Liver (tissue), 9 donors: Measurements from ENCODE around the gene ZNF749. TPM values are rescaled to one million over a fixed set of nuclear protein-coding genes. Genes with fewer than 3 reads are reported as not detected.

Experiments
- DNase-seq: peaks from one replicate; pipeline ENCODE4 v3.0.0-alpha.2; 2017; ENCODE audit warnings: low spot score
- H3K27ac ChIP-seq, 2 donors: one replicate each; pipeline ENCODE4 v1.7.0; 2013; ENCODE audit warnings: inconsistent platforms in 2 of 2, low read length in 2 of 2, control low read depth in 1 of 2, low read depth in 1 of 2, mild to moderate bottlenecking in 1 of 2
- H3K27me3 ChIP-seq, 4 donors: one replicate each; pipeline versions ENCODE4 v1.6.1 to v1.7.0; 2013; ENCODE audit warnings: low read length in 3 of 4, inconsistent platforms in 1 of 4, mild to moderate bottlenecking in 1 of 4, moderate library complexity in 1 of 4; ENCODE audit not compliant: control insufficient read depth in 4 of 4, insufficient read depth in 4 of 4
- H3K36me3 ChIP-seq, 4 donors: one replicate each; pipeline versions ENCODE4 v1.6.1 to v1.7.0; 2013; ENCODE audit warnings: low read length in 3 of 4, mild to moderate bottlenecking in 3 of 4, low read depth in 1 of 4, moderate library complexity in 1 of 4; ENCODE audit not compliant: control insufficient read depth in 4 of 4, insufficient read depth in 3 of 4
- H3K4me1 ChIP-seq, 4 donors: one replicate each; pipeline versions ENCODE4 v1.6.1 to v1.7.0; 2013; ENCODE audit warnings: low read length in 3 of 4, mild to moderate bottlenecking in 3 of 4, moderate library complexity in 1 of 4; ENCODE audit not compliant: control insufficient read depth in 4 of 4, insufficient read depth in 4 of 4
- H3K4me3 ChIP-seq, 3 donors: one replicate each; pipeline versions ENCODE4 v1.6.1 to v1.7.0; 2013; ENCODE audit warnings: low read length in 3 of 3, control low read depth in 1 of 3, low read depth in 1 of 3, mild to moderate bottlenecking in 1 of 3
- H3K9ac ChIP-seq, 2 donors: one replicate each; pipeline ENCODE4 v1.7.0; 2013; ENCODE audit warnings: low read length in 2 of 2, mild to moderate bottlenecking in 2 of 2, moderate library complexity in 2 of 2, control low read depth in 1 of 2, low read depth in 1 of 2
- H3K9me3 ChIP-seq, 4 donors: one replicate each; pipeline versions ENCODE4 v1.6.1 to v1.7.0; 2013; ENCODE audit warnings: low read length in 3 of 4; ENCODE audit not compliant: control insufficient read depth in 4 of 4
- EGR1 ChIP-seq, 2 donors: IDR thresholded peaks; 2 replicates each; pipeline ENCODE4 v1.6.1; 2016 to 2018; ENCODE audit warnings: antibody characterized with exemption in 2 of 2, low read depth in 2 of 2
- FOXA1 ChIP-seq: IDR thresholded peaks from 2 replicates; pipeline ENCODE4 v1.6.1; 2016; ENCODE audit warnings: antibody characterized with exemption
- FOXA2 ChIP-seq: IDR thresholded peaks from 2 replicates; pipeline ENCODE4 v1.6.1; 2016; ENCODE audit warnings: antibody characterized with exemption
- GABPA ChIP-seq, 2 donors: IDR thresholded peaks in 1 of 2; conservative IDR thresholded peaks in 1 of 2; 2 replicates each; pipeline ENCODE4 v1.6.1; 2016; ENCODE audit warnings: antibody characterized with exemption in 2 of 2, mild to moderate bottlenecking in 1 of 2, moderate library complexity in 1 of 2
- HNF4A ChIP-seq, 2 donors: conservative IDR thresholded peaks; 2 replicates each; pipeline ENCODE4 v1.6.1; 2016; ENCODE audit warnings: antibody characterized with exemption in 2 of 2, mild to moderate bottlenecking in 2 of 2
- HNF4G ChIP-seq: IDR thresholded peaks from 2 replicates; pipeline ENCODE4 v1.6.1; 2016; ENCODE audit warnings: antibody characterized with exemption
- JUND ChIP-seq, 2 donors: IDR thresholded peaks; 2 replicates each; pipeline ENCODE4 v1.6.1; 2016; ENCODE audit warnings: antibody characterized with exemption in 2 of 2
- NR2F2 ChIP-seq: IDR thresholded peaks from 2 replicates; pipeline ENCODE4 v1.6.1; 2016; ENCODE audit warnings: antibody characterized with exemption
- RAD21 ChIP-seq, 2 donors: IDR thresholded peaks; 2 replicates each; pipeline ENCODE4 v1.6.1; 2016; ENCODE audit warnings: antibody characterized with exemption in 2 of 2, mild to moderate bottlenecking in 2 of 2
- REST ChIP-seq: IDR thresholded peaks from 2 replicates; pipeline ENCODE4 v1.6.1; 2016; ENCODE audit warnings: antibody characterized with exemption, mild to moderate bottlenecking
- RXRA ChIP-seq, 2 donors: IDR thresholded peaks; 2 replicates each; pipeline ENCODE4 v1.6.1; 2017 to 2018; ENCODE audit warnings: antibody characterized with exemption in 2 of 2, mild to moderate bottlenecking in 1 of 2
- SP1 ChIP-seq: IDR thresholded peaks from 2 replicates; pipeline ENCODE4 v1.6.1; 2018; ENCODE audit warnings: antibody characterized with exemption, mild to moderate bottlenecking
- TAF1 ChIP-seq: conservative IDR thresholded peaks from 2 replicates; pipeline ENCODE4 v1.6.1; 2016; ENCODE audit warnings: antibody characterized with exemption, mild to moderate bottlenecking
- YY1 ChIP-seq: IDR thresholded peaks from 2 replicates; pipeline ENCODE4 v1.6.1; 2016; ENCODE audit warnings: antibody characterized with exemption, mild to moderate bottlenecking
- ZBTB33 ChIP-seq: IDR thresholded peaks from 2 replicates; pipeline ENCODE4 v1.6.1; 2016; ENCODE audit warnings: antibody characterized with exemption
- WGBS: extraction: QIAGEN DNeasy Blood & Tissue Kit; methylation state at CpG from one replicate; pipeline ENCODE4 v1.1.7; 2013; 5-methylcytosine and 5-hydroxymethylcytosine counted together
- polyA plus RNA-seq, 2 donors: library from polyadenylated mRNA; stranded (reverse) in 1 of 2; unstranded in 1 of 2; fragments of 200-250 nt in 1 of 2; fragments of >200 nt in 1 of 2; fragmentation: Nextera tagmentation in 1 of 2; extraction: Ambion mirVana in 1 of 2; gene quantifications; one replicate each; pipeline versions ENCODE4 v1.2.1 to v1.2.3, GENCODE V29; 2013 to 2015
- total RNA-seq, 2 donors: library from RNA; depleted of rRNA; stranded (reverse); fragments of >200 nt; gene quantifications; one replicate each; pipeline ENCODE4 v1.2.3, GENCODE V29; 2014
- TF ChIP-seq, protein P1 (sequence below): IDR thresholded peaks from 2 replicates; pipeline ENCODE4 v1.6.1; 2016; ENCODE audit warnings: antibody characterized with exemption
- TF ChIP-seq, protein P2 (sequence below): IDR thresholded peaks from 2 replicates; pipeline ENCODE4 v1.6.1; 2016; ENCODE audit warnings: antibody characterized with exemption
- TF ChIP-seq, protein P3 (sequence below): fragments of 150-350 bp; IDR thresholded peaks from 2 replicates; pipeline ENCODE4 v1.5.1; 2017; ENCODE audit warnings: improper control_type of control experiment, low read depth, low read length; ENCODE audit not compliant: missing input control
- donor health status: healthy.
- donor health status: healthy.
- donor health status: healthy.
- donor health status: healthy.
- donor health status: healthy.

ZNF749 gene
- total and polyA plus RNA-seq, 4 donors: 0.83 to 11.6 (median 5.7) TPM

DNA sequence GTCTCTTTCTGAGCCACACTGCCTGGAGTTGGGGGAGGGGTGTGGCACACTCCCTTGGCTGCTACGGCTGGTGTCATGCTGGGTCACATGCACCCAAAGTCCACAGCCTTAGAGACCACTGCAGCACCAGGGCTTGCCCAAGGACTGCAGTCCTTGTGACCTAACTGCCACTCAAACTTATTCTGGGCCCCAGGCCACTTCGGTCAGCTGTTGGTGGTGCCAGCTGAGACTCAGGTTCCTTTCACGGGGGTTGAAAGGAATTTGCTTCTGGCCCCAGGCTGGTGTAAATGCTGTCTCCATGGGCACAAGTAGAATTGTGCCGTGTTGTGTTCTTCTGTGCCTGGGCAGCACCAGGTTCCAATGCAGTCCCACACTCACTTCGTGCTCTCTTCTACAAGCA lies 31.4 kb downstream of the ZNF749 start:
- Histone ChIP-seq H3K27me3 (no peaks in the 10 kb centered on the region), H3K9ac (no peak overlapping the region), H3K27ac (no peak overlapping the region), H3K4me1 (no peaks in the 10 kb centered on the region), H3K36me3 (peaks cover 0 to 27% (median 15%) of the 10 kb centered on the region in 4 donors), H3K9me3 (peaks cover 28 to 69% (median 40%) of the 10 kb centered on the region in 4 donors), H3K4me3 (peak overlapping the region in 2 of 3 donors; percentile 30 to 78)
- DNase-seq: no peak
- TF ChIP-seq SP1 (no peak), JUND (IDR thresholded peaks at IDR 0.05) (no peak), HNF4G (no peak), FOXA1 (no peak), RAD21 (IDR thresholded peaks at IDR 0.05) (no peak), TAF1 (no peak), HNF4A (conservative IDR thresholded peaks at IDR 0.05) (no peak), YY1 (no peak), RXRA (IDR thresholded peaks at IDR 0.05) (no peak), GABPA (IDR thresholded peaks at IDR 0.05 in 1 of 2, conservative IDR thresholded peaks at IDR 0.05 in 1 of 2) (no peak), FOXA2 (no peak), ZBTB33 (no peak), EGR1 (IDR thresholded peaks at IDR 0.05; ENCODE audit: low read depth in 2 of 2) (no peak), REST (no peak), NR2F2 (no peak)
- TF ChIP-seq, protein P1, sequence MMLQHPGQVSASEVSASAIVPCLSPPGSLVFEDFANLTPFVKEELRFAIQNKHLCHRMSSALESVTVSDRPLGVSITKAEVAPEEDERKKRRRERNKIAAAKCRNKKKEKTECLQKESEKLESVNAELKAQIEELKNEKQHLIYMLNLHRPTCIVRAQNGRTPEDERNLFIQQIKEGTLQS: no peak
- TF ChIP-seq, protein P2, sequence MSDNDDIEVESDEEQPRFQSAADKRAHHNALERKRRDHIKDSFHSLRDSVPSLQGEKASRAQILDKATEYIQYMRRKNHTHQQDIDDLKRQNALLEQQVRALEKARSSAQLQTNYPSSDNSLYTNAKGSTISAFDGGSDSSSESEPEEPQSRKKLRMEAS: no peak
- TF ChIP-seq, protein P3, sequence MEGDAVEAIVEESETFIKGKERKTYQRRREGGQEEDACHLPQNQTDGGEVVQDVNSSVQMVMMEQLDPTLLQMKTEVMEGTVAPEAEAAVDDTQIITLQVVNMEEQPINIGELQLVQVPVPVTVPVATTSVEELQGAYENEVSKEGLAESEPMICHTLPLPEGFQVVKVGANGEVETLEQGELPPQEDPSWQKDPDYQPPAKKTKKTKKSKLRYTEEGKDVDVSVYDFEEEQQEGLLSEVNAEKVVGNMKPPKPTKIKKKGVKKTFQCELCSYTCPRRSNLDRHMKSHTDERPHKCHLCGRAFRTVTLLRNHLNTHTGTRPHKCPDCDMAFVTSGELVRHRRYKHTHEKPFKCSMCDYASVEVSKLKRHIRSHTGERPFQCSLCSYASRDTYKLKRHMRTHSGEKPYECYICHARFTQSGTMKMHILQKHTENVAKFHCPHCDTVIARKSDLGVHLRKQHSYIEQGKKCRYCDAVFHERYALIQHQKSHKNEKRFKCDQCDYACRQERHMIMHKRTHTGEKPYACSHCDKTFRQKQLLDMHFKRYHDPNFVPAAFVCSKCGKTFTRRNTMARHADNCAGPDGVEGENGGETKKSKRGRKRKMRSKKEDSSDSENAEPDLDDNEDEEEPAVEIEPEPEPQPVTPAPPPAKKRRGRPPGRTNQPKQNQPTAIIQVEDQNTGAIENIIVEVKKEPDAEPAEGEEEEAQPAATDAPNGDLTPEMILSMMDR: no peak
- WGBS: 97% methylated on average over 5 of the region's 5 CpGs
